Activated CD4-positive, alpha-beta T cell treated with anti-CD3 and anti-CD28 coated beads for 24 hours (primary cell): Measurements from ENCODE around the gene TBX15.
"Not testable (repeated sequence)": the region's sequence is repeated elsewhere in the genome, so short reads cannot be mapped to it uniquely, and the experiment has no call there.

Experiments
- DNase-seq, 2 donors: peaks; one replicate each; pipeline ENCODE4 v3.0.0-alpha.2; 2020; ENCODE audit warnings: low read depth in 2 of 2

Gene TBX15

GRCh38 chr1:118960026-118960561 is 28.0 kb downstream of the TBX15 start:
- no peak for DNase-seq

GRCh38 chr1:118958937-118959631 is 29.1 kb downstream of the TBX15 start:
- no peak for DNase-seq

GRCh38 chr1:118958140-118958539 is 30.0 kb downstream of the TBX15 start:
- DNase-seq, result no peak

- not testable (repeated sequence) for DNase-seq
Measured at GRCh38 chr1:118957579-118957978, 30.6 kb downstream of the TBX15 start.

DNA sequence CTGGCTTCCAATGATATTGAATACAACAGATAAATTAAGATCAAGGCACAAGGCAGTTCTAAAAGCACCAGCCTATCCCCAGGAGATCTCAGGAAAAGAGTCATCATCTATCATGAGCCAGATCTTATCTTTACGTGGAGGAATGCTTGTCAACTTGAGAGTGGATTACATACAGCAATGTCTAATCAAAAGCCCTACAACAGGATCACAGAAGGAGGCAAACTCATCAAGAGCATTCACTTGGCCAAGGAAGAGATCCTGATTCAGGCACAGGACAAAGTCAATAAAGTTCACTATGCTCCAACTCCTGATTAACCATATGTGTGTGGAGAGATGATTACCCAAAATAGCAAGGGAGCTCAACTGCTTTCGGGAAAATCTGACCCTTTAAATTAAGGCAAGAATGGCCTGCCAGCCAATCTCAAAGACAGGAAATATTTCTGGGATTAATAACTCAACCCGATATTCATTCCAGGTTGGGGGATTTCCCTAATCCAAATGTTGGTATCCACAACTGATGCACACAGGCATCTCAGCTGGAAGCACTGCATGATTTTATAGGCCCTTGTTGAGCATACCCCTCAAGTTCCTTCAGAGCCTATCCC is 33.7 kb downstream of the TBX15 start:
- no peak for DNase-seq

- no peak for DNase-seq
Measured at GRCh38 chr1:118951270-118951936, 36.7 kb downstream of the TBX15 start.

DNA sequence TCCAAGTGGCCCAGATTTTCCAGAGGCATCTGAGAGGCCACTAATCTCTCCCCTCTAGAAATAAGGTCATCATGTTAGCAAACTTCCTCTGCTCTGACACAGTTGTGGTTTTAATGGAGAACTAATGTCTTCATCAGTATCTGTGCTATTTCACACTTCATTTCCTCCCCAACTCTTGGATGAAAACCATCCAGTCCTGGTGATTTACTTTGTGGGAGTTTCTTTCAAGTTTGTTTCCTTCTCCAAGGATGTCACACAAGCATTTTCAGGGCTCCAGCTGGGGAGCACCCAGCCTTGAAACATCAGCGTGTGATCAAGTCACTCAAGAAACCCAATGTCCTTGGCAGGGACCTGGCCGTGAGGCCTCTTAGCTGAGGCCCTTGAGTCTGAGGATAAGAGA is 38.8 kb downstream of the TBX15 start:
- DNase-seq, result no peak

- DNase-seq, result no peak
Measured at GRCh38 chr1:118948846-118949245, 39.3 kb downstream of the TBX15 start.

GRCh38 chr1:118948351-118948750 is 39.8 kb downstream of the TBX15 start:
- DNase-seq, result no peak

GRCh38 chr1:118947790-118948189 is 40.4 kb downstream of the TBX15 start:
- DNase-seq, result no peak

GRCh38 chr1:118947003-118947765 is 41.0 kb downstream of the TBX15 start:
- DNase-seq, result no peak

GRCh38 chr1:118945489-118945888 is 42.7 kb downstream of the TBX15 start:
- DNase-seq, result no peak

DNA sequence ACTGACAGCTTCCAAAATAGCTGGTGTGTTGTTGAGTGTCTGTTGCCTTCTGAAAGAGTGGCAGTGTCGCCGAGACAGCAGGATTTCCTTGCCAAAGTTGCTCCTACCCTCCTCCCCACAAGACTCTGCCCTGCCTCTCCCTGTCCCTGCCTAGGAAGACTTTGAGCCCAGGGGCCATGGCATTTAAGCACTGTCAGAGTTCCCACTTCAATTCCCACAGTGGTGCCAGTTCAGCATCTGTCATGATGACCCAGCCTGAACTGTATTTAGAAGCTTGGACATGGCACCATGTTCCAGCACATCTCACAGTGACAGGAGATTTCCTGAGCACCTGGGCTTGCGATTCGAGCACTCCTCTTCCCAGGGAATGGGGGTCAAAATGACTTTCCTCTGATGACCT is 43.6 kb downstream of the TBX15 start:
- DNase-seq, result no peak

- DNase-seq, result no peak
Measured at GRCh38 chr1:118944133-118944532, 44.0 kb downstream of the TBX15 start.

- no peak for DNase-seq
Measured at GRCh38 chr1:118940957-118941356, 47.2 kb downstream of the TBX15 start.

DNA sequence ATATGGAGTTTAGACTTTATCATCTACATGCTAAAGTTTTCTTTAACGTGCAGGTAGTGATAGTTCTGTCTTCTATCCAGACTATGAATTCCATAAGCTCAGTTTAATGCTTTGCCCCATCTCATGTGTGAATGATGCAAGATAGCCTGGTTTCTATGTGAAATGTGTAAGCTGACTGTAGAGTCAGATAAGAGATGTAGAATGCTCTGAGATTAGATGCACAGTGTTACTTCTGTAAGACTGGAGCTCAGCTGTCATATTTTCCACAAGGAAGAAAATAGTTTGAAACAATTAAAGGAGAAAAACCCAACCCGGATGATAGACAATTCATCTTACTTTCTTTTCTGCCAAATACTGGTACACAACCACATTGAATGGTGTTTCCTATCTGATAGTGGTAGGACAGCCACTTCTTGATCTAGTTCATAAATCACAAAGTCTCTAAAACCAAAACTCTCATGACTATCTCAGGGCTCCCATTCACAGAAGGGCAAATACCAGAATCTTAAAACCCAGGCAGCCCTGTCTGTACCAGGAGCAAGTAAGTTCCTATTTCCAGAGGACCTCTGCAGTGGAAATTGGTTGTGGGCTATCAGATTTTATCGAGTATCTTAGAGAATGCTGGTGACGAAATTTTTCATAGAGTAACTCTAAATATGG is 50.6 kb downstream of the TBX15 start:
- DNase-seq, result no peak

- no peak for DNase-seq
Measured at GRCh38 chr1:118934706-118935105, 53.4 kb downstream of the TBX15 start.

DNA sequence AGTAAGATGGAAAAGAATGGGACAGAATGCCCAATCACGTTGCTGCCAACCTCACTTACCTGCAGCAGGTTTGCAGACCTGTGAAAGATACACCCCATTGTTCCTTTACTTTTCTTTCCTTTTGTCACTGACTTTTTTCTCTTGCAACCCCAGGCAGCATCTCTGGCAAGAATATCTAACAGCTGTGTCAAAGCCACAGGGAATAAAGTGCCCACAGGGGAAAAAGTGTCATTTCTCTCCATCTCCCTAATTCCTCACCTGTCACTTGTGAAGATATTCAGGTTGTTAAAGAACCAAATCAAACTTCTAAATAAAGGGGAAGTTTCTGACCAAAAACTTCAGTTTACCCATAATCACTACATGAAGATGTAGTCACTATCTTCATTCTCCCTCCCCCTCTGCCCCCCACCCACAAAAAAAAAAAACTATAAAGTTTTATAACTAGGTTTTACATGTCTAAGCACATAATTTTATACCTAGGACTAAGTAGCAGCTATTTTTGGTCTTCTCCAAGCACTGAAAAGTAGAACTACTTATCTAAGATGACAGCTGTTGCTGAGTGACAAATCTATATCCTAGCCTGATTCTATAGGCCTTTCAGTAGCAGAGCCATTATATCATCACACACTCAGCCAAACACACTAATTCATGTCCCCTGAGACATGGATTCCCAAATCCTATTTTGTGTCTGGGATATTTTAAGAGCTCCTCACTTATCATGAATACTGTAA is 54.9 kb downstream of the TBX15 start:
- DNase-seq, result no peak

DNA sequence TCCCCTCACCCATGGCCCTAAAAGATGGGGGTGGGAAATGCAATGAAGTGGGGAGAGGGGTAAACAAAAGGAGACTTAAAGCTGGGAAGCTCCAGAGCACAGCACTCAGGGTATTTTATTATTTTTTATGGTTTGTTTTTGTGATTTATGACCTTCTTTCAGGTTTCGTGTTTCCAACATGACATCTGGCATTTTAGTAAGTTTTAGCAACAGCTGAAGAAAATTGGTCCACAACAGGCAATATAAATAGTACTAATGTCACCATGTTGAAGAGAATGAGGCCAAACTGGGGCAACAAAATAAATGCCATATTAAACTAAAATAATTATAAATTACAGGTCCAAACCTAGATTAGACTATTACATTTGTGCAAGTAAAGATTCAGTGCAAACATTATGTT is 56.3 kb downstream of the TBX15 start:
- DNase-seq, result no peak

DNA sequence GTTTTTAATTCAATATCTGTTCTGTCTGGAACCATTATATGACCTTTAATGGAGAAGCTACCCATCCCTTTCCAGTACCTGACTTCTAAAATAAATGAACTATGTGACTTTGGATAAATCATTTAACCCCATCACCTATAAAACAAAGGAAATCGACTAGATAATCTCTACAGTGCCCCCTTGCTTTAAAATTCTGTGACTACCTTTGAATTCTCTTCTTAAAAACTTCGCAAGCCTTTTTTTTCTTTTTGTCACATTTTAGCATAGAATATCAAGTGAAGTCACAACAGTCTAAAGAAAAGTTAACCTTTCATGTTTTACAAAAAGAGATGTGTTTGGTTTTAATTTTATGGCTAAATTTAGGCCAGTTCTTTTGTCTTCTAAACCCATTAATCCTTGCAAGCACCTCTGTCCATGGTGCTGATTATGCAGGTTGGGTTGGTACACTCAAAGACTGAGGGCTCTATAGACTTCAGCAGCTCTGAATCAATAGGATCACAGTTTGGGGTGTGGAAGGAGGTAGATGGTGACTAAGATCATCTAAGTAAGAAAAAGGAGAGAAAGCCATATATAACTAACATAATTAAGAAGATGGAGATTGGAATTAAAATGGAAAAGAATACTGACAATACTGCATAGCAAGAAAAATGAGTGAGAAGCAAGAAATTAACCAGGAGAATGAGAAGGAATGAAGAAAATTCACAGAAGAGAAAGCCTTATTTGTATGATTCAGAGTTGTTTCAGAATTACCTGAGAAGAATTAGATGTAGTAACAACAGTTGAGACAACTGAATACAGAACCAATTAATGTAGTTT is 59.2 kb downstream of the TBX15 start:
- no peak for DNase-seq
